GM18526 (cell line): ENCODE results near the gene ARFGEF2.

ENCODE experiments used
- POLR2A ChIP-seq: IDR thresholded peaks from 3 replicates; pipeline ENCODE4 v1.6.1; 2011; ENCODE audit not compliant: insufficient read length; ENCODE audit errors: extremely low read depth

Gene ARFGEF2

DNA sequence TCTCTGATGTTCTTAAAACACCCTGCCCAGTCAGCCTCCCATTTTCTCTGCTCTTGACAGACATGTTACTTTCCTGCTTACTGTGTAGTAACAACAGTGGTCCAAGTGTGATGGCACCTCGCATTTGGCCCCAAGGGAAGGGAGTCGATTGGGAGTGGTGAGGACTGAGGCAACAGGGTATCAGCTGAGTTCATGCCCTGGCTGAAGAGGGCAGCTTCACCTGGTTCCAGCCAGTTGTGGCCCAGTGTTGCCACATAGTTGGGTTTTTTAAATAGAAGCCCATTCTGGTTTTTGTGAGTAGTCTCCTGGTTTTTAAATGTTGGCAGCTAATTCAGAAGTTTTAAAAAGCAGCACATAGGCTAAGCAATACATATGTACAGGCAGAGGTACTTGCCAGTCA lies 37.2 kb downstream of the ARFGEF2 start:
- no peak for TF ChIP-seq POLR2A

DNA sequence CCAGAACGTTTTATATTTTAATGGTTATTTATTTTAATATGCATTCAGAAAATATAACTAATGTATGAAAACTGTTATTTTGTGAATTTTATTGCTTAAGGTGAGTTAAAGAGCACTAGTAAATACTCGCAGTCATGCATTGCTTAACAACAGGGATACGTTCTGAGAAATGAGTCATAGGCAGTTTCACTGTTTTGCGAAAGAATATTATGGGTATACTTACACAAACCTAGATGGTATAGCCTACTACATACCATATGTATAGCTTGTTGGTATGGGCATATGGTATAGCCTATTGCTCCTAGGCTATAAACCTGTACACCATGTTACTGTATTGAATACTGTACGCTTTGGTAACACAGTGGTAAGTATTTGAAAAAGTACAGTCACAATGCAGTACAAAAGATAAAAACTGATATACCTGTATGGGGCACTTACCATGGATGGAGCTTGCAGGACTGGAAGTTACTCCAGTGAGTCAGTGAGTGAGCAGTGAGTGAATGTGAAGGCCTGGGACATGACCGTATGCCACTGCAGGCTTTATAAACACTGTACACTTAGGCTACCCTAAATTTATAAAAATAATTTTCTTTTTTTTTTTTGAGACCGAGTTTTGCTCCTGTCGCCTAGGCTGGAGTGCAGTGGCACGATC lies 38.5 kb downstream of the ARFGEF2 start:
- TF ChIP-seq POLR2A, result no peak

DNA sequence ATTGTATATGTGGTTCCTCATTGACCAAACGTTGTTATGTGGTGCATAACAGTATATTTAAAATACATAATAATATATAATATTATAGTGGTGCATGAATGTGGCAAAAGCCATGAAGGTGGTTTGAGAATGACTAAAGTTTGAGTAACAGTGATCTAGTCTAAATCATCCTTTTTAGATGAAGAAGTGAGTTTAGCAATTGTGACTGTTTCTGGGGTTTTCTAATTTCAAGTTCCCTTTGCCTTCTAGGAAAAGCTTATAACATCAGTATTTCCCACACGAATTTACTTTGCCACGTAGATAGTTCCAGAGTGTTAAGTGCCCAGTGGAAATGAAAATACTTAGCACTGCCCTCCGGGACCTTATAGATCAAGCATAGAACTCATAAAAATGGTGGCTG lies 40.9 kb downstream of the ARFGEF2 start:
- TF ChIP-seq POLR2A, result no peak

DNA sequence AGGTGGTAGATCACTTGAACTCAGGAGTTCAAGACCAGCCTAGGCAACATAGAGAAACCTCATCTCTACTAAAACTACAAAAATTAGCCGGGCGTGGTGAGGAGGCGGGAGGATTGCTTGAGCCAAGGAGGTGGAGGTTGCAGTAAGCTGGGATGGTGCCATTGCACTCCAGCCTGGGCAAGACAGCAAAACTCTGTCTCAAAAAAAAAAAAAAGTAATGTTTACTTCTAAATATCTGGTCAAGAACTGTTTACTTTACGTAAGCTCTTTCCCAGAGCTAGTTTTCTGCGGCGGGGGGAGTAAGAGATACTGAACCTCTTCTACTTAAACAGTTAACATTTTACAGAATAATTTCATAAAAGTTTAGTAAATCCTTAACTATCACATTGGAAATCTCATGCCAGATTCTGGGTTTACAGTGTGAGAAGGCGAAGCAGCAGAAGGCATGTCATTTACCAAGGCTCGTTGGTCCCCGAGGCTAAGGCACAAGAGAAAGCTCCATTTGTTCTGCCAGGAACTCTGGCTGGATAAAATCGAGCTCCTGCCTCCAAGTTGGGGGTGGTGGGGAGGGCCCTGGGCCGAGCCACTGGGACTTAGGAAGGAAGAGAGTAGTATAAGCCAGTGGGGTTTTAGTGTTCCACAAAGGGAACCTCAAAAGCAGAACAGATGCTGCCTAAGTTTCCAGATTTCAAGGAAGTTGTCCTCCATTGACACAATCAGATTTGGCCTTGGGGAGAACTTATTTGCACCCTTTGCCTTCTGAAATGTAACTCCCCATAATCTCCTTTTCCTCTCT lies 41.7 kb downstream of the ARFGEF2 start:
- no peak for TF ChIP-seq POLR2A

DNA sequence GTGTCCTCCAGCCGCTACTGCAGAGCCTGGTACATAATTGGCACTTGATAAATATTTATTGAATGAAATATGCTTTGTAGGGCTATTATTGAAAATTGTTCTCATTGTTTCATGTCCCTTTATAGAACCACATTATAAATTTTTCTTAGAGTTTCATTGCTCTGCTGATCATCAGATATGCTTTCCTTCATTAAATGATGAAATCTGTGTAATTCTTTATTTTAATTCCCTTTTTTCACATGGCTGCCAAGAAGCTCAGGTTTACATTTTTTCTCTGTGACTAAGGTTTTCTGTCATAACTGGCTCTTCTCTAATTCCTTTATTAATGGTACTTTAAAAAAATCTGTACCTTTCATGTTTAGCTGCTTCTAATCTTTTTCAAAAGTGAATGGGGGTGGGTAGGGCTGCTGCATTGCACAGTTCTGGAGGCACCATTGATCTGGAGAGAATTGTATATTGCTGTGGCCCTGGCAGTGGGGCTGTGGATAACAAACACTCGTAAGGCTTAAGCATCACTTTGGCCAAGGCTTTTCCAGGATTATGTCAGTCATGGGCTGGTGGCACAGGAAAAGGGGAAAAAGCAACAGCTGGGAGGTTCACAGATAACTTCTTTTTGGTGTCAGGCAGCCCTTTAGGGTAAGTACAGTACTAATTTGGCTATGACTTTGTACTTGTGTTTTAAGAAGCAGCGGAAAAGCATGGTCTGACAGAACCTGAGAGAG lies 43.8 kb downstream of the ARFGEF2 start:
- no peak for TF ChIP-seq POLR2A

DNA sequence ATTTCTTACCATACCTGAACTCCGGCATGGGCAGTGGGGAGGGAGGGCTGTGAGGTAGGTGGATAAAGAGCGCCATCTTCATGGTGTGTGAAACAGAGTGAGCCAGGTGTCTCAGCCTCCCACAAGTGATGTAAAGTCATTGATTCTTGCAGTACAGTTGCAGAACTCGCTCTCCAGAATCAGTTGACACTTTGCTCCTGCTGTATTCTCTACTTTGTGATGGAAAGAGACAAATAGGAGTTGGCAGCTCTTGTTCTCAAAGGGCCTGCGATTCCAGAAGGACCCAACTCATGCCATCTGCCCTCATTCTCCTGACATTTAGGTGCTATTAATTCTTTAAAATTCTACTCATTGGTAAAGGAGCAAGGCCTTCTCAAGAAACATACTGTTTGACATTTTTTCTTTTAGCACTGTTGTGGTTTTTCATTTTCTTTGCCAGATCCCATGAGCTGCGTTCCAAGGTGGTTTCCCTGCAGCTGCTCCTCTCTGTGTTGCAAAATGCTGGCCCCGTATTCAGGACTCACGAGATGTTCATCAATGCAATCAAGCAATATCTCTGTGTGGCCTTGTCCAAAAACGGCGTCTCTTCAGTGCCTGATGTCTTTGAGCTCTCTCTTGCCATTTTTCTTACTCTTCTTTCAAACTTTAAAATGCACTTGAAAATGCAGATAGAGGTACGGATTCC lies 49.3 kb downstream of the ARFGEF2 start:
- no peak for TF ChIP-seq POLR2A

DNA sequence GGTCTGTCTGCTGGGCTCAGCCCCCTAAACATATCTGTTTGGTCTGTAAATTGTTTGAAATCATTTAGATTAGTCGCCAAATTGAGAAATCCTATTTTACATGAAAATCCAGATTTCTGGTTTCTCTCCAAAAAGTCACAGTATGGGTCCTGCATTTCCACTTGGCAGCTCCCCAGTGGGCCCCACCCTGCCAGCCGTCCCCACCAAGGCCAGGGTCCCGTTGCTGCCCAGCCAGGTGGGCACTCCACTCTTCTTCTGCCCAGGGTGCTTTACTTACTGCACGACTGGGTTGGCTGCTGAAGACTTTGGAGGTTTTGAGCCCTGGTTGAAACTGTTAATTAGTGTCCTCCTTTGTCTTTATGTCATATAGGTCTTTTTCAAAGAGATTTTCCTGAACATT lies 50.4 kb downstream of the ARFGEF2 start:
- no peak for TF ChIP-seq POLR2A

DNA sequence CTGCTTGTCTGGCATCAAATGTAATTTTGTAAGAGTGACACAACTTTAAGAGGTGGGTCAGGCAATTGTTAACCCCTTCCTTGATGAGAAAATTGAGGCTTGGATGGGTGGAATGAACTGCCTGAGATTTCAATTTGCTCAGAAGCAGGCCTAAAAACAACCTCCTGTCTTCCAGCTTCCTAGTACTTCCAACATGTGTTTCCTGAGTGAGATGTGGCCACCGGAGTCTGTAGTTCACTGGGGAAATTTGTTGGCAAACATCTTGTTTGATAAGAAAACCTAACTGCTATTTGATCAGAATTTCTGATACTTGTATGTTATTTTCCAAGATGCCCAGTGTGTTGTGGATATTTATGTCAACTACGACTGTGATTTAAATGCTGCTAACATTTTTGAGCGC lies 51.3 kb downstream of the ARFGEF2 start:
- TF ChIP-seq POLR2A, result no peak

DNA sequence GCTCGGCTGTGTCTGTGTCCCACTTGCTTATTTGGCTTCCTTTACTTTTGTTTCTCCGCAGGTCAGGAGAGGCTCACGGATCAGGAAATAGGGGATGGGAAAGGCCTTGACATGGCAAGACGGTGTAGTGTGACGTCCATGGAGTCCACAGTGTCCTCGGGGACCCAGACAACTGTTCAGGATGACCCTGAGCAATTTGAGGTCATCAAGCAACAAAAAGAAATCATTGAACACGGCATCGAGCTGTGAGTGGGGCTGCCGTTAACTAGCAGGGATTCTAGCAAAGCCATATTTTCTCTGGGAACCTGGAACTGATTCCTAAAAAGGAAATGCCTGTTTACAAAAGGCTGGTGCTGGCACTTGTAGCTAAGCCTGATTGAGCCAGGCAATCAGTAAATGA lies 54.4 kb downstream of the ARFGEF2 start:
- no peak for TF ChIP-seq POLR2A

DNA sequence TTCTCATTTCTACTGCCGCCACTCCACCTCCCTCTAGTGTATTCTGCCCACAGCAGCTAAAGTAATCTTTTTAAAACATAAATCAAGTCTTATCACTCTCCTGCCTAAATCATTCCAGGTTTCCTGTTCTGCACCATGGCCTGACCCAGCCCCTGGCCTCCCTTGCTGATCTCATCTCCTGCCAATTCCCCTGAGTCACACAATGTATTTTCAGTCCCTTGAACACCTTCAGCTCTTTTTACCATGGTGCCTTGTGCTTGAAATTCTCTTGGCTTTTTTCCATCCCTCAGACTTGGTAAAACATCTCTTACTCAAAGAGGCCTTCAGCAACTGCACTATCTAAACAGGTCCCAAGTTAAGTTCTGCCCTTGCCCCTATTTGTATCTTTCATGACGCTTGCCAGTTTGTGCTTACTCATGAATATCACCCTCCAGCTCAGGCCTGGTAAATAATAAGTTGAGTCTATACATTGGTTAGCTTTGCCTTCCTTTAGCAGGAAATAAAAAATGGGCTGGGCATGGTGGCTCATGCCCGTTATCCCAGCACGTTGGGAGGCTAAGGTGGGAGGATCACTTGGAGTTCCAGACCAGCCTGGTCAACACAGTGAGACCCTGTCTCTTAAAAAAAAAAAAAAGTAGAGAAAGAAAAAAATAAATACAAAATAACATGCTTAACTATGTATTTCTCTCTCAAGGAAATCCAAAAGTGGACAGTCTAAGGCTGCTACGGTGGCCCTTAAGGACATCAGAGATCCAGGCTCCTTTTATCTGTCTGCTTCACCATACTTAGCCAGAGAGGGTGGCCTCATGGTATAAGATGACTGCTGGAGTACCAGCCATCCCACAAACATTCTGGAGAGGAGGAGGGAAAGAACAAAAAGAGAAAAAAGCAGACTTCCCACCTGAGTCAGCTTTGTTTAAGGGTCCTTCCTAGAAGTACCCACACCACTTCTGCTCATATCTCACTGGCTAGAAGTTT lies 62.2 kb downstream of the ARFGEF2 start:
- no peak for TF ChIP-seq POLR2A

DNA sequence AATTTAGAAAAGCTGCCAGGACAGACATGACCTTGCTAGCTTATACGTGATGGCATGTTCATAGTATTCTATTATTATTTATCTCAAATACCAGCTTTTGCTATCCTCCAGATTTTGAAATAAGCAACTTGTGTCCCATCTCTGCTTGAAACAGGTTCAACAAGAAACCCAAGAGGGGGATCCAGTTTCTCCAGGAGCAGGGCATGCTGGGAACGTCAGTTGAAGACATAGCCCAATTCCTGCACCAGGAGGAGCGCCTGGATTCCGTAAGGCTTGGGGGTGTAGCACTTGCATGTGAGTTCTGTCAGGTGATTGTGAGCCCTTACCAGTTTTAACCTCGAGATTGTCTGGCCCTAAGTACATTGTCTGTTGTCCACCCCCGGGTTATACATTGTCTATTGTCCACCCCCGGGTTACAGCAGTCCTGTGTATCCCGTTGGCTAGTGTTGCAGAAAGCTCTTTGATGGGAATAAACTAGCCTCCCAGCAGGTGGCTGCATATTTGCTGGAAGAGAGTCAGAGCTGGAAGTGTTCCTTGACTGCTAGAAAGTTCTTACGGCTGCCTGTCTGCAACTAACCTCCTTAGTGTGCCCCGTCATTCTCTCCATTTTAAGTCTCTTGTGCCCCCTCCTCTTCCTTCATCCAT lies 63.2 kb downstream of the ARFGEF2 start:
- no peak for TF ChIP-seq POLR2A

DNA sequence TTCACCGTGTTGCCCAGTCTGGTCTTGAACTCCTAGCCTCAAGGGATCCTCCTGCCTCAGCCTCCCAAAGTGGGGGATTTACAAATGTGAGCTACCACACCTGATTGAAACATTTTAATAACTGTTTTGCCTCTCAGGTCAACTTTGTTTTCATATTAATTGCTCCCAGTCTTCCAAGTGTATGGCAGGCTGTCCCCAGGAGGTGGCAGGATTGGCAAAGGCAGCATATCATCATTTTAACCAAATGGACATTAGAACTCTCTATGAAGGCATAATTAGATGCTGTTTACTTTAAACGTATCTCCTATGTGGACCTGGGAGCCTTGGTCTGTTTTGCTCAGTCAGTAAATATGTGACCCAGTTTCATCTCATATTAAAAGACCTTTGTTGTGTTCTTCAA lies 65.4 kb downstream of the ARFGEF2 start:
- no peak for TF ChIP-seq POLR2A

DNA sequence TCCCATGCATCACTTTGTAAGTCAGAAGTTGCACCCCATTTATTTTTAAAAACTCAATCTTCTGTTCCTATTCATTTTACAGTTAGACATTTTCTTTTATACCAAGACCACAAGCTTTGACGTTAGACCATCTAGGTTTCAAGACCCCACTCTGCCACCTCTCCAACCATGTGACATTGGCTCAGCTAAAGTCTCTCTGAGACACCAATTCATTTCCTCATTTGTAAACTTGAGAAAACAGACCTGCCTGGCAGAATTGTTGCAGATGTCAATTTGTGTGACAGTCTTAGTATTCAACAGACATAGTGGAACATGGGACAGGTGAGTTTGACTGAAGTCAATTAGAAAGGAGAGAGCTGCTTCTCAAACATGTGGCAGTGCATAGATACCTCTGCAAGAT lies 69.0 kb downstream of the ARFGEF2 start:
- no peak for TF ChIP-seq POLR2A

DNA sequence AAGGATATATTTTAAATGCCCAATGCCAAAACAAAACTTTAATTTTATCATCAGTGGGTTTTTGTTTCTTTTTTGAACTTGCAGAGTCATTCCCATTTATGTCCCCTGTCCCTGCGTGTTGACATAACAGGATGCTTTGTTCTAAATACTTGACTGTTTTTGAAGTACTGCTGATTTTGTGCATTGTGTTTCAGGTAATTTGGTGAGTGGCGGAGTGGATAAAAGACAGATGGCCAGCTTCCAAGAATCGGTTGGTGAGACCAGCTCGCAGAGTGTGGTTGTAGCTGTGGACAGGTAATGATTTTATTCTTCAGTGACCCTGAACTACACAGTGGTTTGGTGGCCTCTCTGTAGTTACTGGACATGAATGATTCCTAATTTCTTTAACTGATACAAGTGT lies 74.1 kb downstream of the ARFGEF2 start:
- TF ChIP-seq POLR2A, result no peak
